Heart left ventricle (tissue), 13 donors: ENCODE measurements around the gene GLB1L2.

Experiments
- CTCF ChIP-seq, 12 donors: fragments of 200-600 bp; sonication (generic) in 4 of 12; IDR thresholded peaks; one replicate each; pipeline versions ENCODE4 v1.5.0 to v1.8.0; 2018 to 2022; ENCODE audit warnings: antibody characterized with exemption in 12 of 12, mild to moderate bottlenecking in 5 of 12
- POLR2A ChIP-seq, 2 donors: fragments of 450-650 bp; IDR thresholded peaks; one replicate each; pipeline ENCODE4 v1.6.1; 2017; ENCODE audit warnings: antibody characterized with exemption in 2 of 2, mild to moderate bottlenecking in 2 of 2, moderate library complexity in 2 of 2
- donor health status: ischemic (EF 13 %, LVEDD 7.1; RV severe dilation, severe dysfunction).
- donor health status: DM: no; HTN: yes; CAD: no.
- donor health status: DM: no; HTN: no; CAD: no.
- donor health status: ischemic (EF 25% LVEDD 6.9; RV normal size, moderate dysfunction).
- donor health status: ischemic (EF 25% LVEDD 5.7; RV mildly dilated, moderate dysfunction).
- donor health status: ischemic (EF 35%, LVEDD 5.7; RV mildly dilated, moderate dysfunction).
- donor health status: nonischemic (EF 11% LVEDD 7.7; RV severe dilation, severe dysfunction).
- donor health status: DM: yes; HTN: yes; CAD: no.
- donor health status: PGD.
- donor health status: ischemic (EF 29% LVEDD 5.4; RV normal size, mild dysfunction).
- donor health status: nonischemic (EF 23%, LVEDD 6.1; RV moderate dilation, normal function).

GRCh38 chr11:134371436-134372185 is 39.8 kb downstream of the GLB1L2 start:
- no peak for TF ChIP-seq CTCF (IDR thresholded peaks at IDR 0.05)
- no peak for TF ChIP-seq POLR2A (IDR thresholded peaks at IDR 0.05)
